Stimulated activated naive CD4-positive, alpha-beta T cell treated with Interleukin-2 at 50 U/mL for 16 hours (primary cell): ENCODE measurements around the gene CLDND1.
A peak's percentile ranks its signal among the peaks of the same experiment; 100 is the strongest.
"Not testable (repeated sequence)": the region's sequence is repeated elsewhere in the genome, so short reads cannot be mapped to it uniquely, and the experiment has no call there.

Experiments
- DNase-seq: peaks from one replicate; lab custom pipeline; 2025; lab: John Stamatoyannopoulos, UW

Gene CLDND1

GRCh38 chr3:98522544-98523281 lies at the start of gene CLDND1:
Gene CLDND1 (minus strand): TSS chr3:98522902. CDS start chr3:98521424, 1,478 bp downstream.
- peak; percentile 92 for DNase-seq

GRCh38 chr3:98568402-98568801 lies 45.7 kb upstream of the CLDND1 start:
- no peak for DNase-seq

GRCh38 chr3:98567666-98568270 lies 45.1 kb upstream of the CLDND1 start:
- peak; percentile 9 for DNase-seq

GRCh38 chr3:98565843-98566242 lies 43.1 kb upstream of the CLDND1 start:
- DNase-seq: no peak

- DNase-seq: no peak
Measured at GRCh38 chr3:98565237-98565643, 42.5 kb upstream of the CLDND1 start.

GRCh38 chr3:98564282-98565005 lies 41.7 kb upstream of the CLDND1 start:
- DNase-seq: peak; percentile 8

GRCh38 chr3:98563661-98564281 lies 41.1 kb upstream of the CLDND1 start:
- DNase-seq: no peak

- DNase-seq: no peak
Measured at GRCh38 chr3:98561727-98562521, 39.2 kb upstream of the CLDND1 start.

GRCh38 chr3:98560911-98561310 lies 38.2 kb upstream of the CLDND1 start:
- DNase-seq: no peak

GRCh38 chr3:98559769-98560168 lies 37.1 kb upstream of the CLDND1 start:
- DNase-seq: not testable (repeated sequence)

GRCh38 chr3:98558100-98558827 lies 35.6 kb upstream of the CLDND1 start:
- no peak for DNase-seq

GRCh38 chr3:98557324-98558010 lies 34.8 kb upstream of the CLDND1 start:
- DNase-seq: peak; percentile 55

GRCh38 chr3:98556164-98557130 lies 33.7 kb upstream of the CLDND1 start:
- peak; percentile 81 for DNase-seq

- DNase-seq: no peak
Measured at GRCh38 chr3:98555025-98555379, 32.3 kb upstream of the CLDND1 start.

GRCh38 chr3:98554580-98554979 lies 31.9 kb upstream of the CLDND1 start:
- no peak for DNase-seq

GRCh38 chr3:98553753-98554152 lies 31.1 kb upstream of the CLDND1 start:
- DNase-seq: no peak

GRCh38 chr3:98553021-98553563 lies 30.4 kb upstream of the CLDND1 start:
- DNase-seq: no peak

- no peak for DNase-seq
Measured at GRCh38 chr3:98552232-98553020, 29.7 kb upstream of the CLDND1 start.
